Left ventricle myocardium inferior (tissue), 1 donor: Measurements from ENCODE around the gene SCN1A. TPM values are rescaled to one million over a fixed set of nuclear protein-coding genes. Genes with fewer than 3 reads are reported as not detected.

ENCODE experiments used
- DNase-seq: peaks from one replicate; pipeline ENCODE4 v3.0.0-alpha.2; 2020
- H3K27ac ChIP-seq: fragments of 200-600 bp; replicated peaks from 2 replicates; pipeline ENCODE4 v1.8.0; 2021
- H3K27me3 ChIP-seq: fragments of 200-600 bp; 2 replicates; pipeline ENCODE4 v1.8.0; 2021; ENCODE audit warnings: low read depth
- H3K36me3 ChIP-seq: fragments of 200-600 bp; 2 replicates; pipeline ENCODE4 v1.8.0; 2021
- H3K4me1 ChIP-seq: fragments of 200-600 bp; 2 replicates; pipeline ENCODE4 v1.8.0; 2021
- H3K4me3 ChIP-seq: fragments of 200-600 bp; 2 replicates; pipeline ENCODE4 v1.8.0; 2021; ENCODE audit warnings: mild to moderate bottlenecking, moderate library complexity
- H3K9me3 ChIP-seq: fragments of 200-600 bp; replicated peaks from 2 replicates; pipeline ENCODE4 v1.8.0; 2021
- CTCF ChIP-seq: fragments of 200-600 bp; IDR thresholded peaks from 2 replicates; pipeline ENCODE4 v1.8.0; 2021; ENCODE audit warnings: antibody characterized with exemption, mild to moderate bottlenecking, borderline replicate concordance
- intact Hi-C: fragments of 100-400 bp; cut with micrococcal nuclease; formaldehyde crosslinking; loops from one replicate; pipeline ENCODE4 v1.11.0; 2022
- total RNA-seq: library from RNA; stranded (reverse); fragmentation: NEBNext Ultra II Directional; extraction: Animal tissue kit (Norgen Biotek cat#: 25700); gene quantifications from one replicate; pipeline ENCODE4 v1.2.1, GENCODE V29; 2021
- donor health status: DM: no; HTN: yes; CAD: no; lungs with severe emphysema.

The SCN1A gene
- total RNA-seq, 1 donor from 2014 or later = 0.63 TPM

GRCh38 chr2:166070231-166070630 is 57.6 kb downstream of the SCN1A start:
- Histone ChIP-seq H3K27me3 (peaks cover 9% of the 10 kb centered on the region), H3K9me3 (no peaks in the 10 kb centered on the region), H3K4me3 (no peak overlapping the region), H3K36me3 (no peaks in the 10 kb centered on the region), H3K27ac (no peak overlapping the region), H3K4me1 (no peaks in the 10 kb centered on the region)
- intact Hi-C loops = no loop called here
- no peak for DNase-seq
- no peak for TF ChIP-seq CTCF

- H3K27me3 ChIP-seq = peaks cover 9% of the 10 kb centered on the region
- intact Hi-C loops = no loop called here
- H3K4me1 ChIP-seq = no peaks in the 10 kb centered on the region
- H3K36me3 ChIP-seq = no peaks in the 10 kb centered on the region
- H3K9me3 ChIP-seq = no peaks in the 10 kb centered on the region
- TF ChIP-seq CTCF = no peak
- no peak overlapping the region for H3K4me3 ChIP-seq
- DNase-seq = no peak
- no peak overlapping the region for H3K27ac ChIP-seq
These were observed 58.8 kb downstream of the SCN1A start for GRCh38 chr2:166068981-166069380.

- Histone ChIP-seq H3K9me3 (no peaks in the 10 kb centered on the region), H3K27me3 (peaks cover 9% of the 10 kb centered on the region), H3K36me3 (no peaks in the 10 kb centered on the region), H3K4me3 (no peak overlapping the region), H3K27ac (no peak overlapping the region), H3K4me1 (no peaks in the 10 kb centered on the region)
- no peak for DNase-seq
- intact Hi-C loops = no loop called here
- no peak for TF ChIP-seq CTCF
These were observed 60.6 kb downstream of the SCN1A start for GRCh38 chr2:166067229-166067628.

- TF ChIP-seq CTCF = no peak
- DNase-seq = no peak
These were observed 67.6 kb downstream of the SCN1A start for GRCh38 chr2:166060191-166060590.

GRCh38 chr2:166057370-166058164 is 70.3 kb downstream of the SCN1A start:
- Histone ChIP-seq H3K27me3 (no peaks in the 10 kb centered on the region), H3K36me3 (no peaks in the 10 kb centered on the region), H3K4me1 (no peaks in the 10 kb centered on the region), H3K4me3 (no peak overlapping the region), H3K9me3 (no peaks in the 10 kb centered on the region), H3K27ac (no peak overlapping the region)
- TF ChIP-seq CTCF = peak; percentile 59
- intact Hi-C loops = no loop called here
- no peak for DNase-seq

More at GRCh38 chr2:166060191-166060590, 67.6 kb downstream of the SCN1A start:
- H3K27me3 ChIP-seq = no peaks in the 10 kb centered on the region
- H3K4me1 ChIP-seq = no peaks in the 10 kb centered on the region
- no peaks in the 10 kb centered on the region for H3K36me3 ChIP-seq
- no peak overlapping the region for H3K27ac ChIP-seq
- no peak overlapping the region for H3K4me3 ChIP-seq
- H3K9me3 ChIP-seq = no peaks in the 10 kb centered on the region
- intact Hi-C loops = no loop called here
